Stimulated activated naive CD8-positive, alpha-beta T cell treated with anti-CD3 and anti-CD28 coated beads, Interleukin-15, amount 100 ng/mL, for 72 hours (primary cell): ENCODE data around the gene ARF5.

ENCODE experiments used
- ATAC-seq: fragments of 150-1000 bp; cut with Tn5 transposase; 2 replicates; pipeline ENCODE4 v1.10.0; 2021; ENCODE audit warnings: mild to moderate bottlenecking, moderate library complexity
- DNase-seq, 2 donors: peaks; one replicate each; pipeline ENCODE4 v3.0.0; 2021 to 2022
- H3K27ac Mint-ChIP-seq, 2 donors: one replicate each; pipeline ENCODE4 v1.8.0; 2022; ENCODE audit warnings: mild to moderate bottlenecking in 2 of 2, mixed read lengths in 2 of 2, moderate library complexity in 2 of 2
- H3K27me3 Mint-ChIP-seq: one replicate; pipeline ENCODE4 v1.8.0; 2022; ENCODE audit warnings: mixed read lengths
- H3K4me1 Mint-ChIP-seq: one replicate; pipeline ENCODE4 v1.8.0; 2022; ENCODE audit warnings: mild to moderate bottlenecking, mixed read lengths
- H3K4me3 Mint-ChIP-seq, 2 donors: one replicate each; pipeline ENCODE4 v1.8.0; 2022; ENCODE audit warnings: mild to moderate bottlenecking in 2 of 2, mixed read lengths in 2 of 2, moderate library complexity in 1 of 2
- H3K9me3 Mint-ChIP-seq, 2 donors: one replicate each; pipeline ENCODE4 v1.8.0; 2022; ENCODE audit warnings: mixed read lengths in 2 of 2

ARF5 gene

DNA sequence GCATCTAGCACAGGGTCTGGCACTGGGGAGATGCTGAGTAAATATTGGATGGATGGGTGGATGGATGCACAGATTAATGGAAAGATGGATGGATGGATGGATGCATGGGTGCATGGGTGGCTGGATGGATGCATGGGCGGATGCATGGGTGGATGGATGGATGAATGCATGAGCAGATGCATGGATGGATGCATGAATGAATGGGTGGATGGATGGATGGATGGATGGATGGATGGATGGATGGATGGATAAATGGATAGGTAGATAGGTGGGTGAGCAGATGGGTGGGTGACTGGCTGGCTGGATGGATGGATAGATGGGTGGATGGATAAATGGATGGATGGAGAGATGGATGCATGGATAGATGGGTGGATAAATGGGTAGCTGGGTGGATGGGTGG lies 24.1 kb downstream of the ARF5 start:
- DNase-seq (no peak), ATAC-seq (no peak)
- H3K27ac Mint-ChIP-seq, result peak overlapping the region in 1 of 2 donors; percentile 3
- H3K9me3 Mint-ChIP-seq, result no peaks in the 10 kb centered on the region
- H3K4me3 Mint-ChIP-seq, result no peak overlapping the region
- peaks cover 31% of the 10 kb centered on the region for H3K27me3 Mint-ChIP-seq
- no peaks in the 10 kb centered on the region for H3K4me1 Mint-ChIP-seq

- Mint-ChIP-seq H3K4me3 (no peak overlapping the region), H3K27me3 (peaks cover 76% of the 10 kb centered on the region), H3K4me1 (peaks cover 17% of the 10 kb centered on the region), H3K9me3 (no peaks in the 10 kb centered on the region), H3K27ac (no peak overlapping the region)
- ATAC-seq, result no peak
- DNase-seq, result no peak
These were observed 28.5 kb downstream of the ARF5 start for GRCh38 chr7:127616724-127617123.

DNA sequence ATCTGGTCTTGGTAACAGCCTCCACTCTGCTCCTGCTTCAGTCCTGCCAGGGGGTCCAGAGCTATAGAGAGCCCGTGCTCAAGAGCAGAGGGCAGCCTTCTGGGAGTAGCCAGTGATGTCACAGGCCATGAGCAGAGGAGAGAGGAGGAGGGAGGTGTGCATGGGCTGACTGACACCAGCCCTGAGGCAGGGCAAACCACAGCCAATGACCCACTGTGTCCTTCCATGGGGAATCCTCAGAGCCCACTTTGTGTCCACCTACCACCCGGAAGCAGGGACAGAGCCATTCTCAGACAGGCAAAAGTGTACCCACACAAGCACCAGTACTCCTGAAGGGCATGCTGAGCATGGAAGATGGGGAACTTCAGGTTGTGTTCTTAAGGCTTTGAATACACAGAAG lies 29.8 kb downstream of the ARF5 start, which contains the start of gene PAX4:
Gene PAX4 (minus strand): TSS at position 101 of the 400 bp plus-strand sequence. CDS start 2,214 bp downstream, outside the sequence.
- no peaks in the 10 kb centered on the region for H3K9me3 Mint-ChIP-seq
- peaks cover 17% of the 10 kb centered on the region for H3K4me1 Mint-ChIP-seq
- no peak within 1 kb of the TSS for H3K27ac Mint-ChIP-seq
- no peak for DNase-seq
- no peak for ATAC-seq
- H3K4me3 Mint-ChIP-seq, result no peak within 1 kb of the TSS
- peaks cover 87% of the 10 kb centered on the region for H3K27me3 Mint-ChIP-seq

GRCh38 chr7:127618775-127619174 lies 30.6 kb downstream of the ARF5 start:
- DNase-seq (no peak), ATAC-seq (no peak)
- H3K9me3 Mint-ChIP-seq, result no peaks in the 10 kb centered on the region
- peaks cover 83% of the 10 kb centered on the region for H3K27me3 Mint-ChIP-seq
- no peak overlapping the region for H3K27ac Mint-ChIP-seq
- H3K4me3 Mint-ChIP-seq, result no peak overlapping the region
- peaks cover 17% of the 10 kb centered on the region for H3K4me1 Mint-ChIP-seq

GRCh38 chr7:127619681-127620405 lies 31.6 kb downstream of the ARF5 start:
- H3K9me3 Mint-ChIP-seq, result no peaks in the 10 kb centered on the region
- H3K4me1 Mint-ChIP-seq, result peaks cover 17% of the 10 kb centered on the region
- ATAC-seq (peak; percentile 27), DNase-seq (no peak)
- H3K4me3 Mint-ChIP-seq, result no peak overlapping the region
- peaks cover 88% of the 10 kb centered on the region for H3K27me3 Mint-ChIP-seq
- no peak overlapping the region for H3K27ac Mint-ChIP-seq

DNA sequence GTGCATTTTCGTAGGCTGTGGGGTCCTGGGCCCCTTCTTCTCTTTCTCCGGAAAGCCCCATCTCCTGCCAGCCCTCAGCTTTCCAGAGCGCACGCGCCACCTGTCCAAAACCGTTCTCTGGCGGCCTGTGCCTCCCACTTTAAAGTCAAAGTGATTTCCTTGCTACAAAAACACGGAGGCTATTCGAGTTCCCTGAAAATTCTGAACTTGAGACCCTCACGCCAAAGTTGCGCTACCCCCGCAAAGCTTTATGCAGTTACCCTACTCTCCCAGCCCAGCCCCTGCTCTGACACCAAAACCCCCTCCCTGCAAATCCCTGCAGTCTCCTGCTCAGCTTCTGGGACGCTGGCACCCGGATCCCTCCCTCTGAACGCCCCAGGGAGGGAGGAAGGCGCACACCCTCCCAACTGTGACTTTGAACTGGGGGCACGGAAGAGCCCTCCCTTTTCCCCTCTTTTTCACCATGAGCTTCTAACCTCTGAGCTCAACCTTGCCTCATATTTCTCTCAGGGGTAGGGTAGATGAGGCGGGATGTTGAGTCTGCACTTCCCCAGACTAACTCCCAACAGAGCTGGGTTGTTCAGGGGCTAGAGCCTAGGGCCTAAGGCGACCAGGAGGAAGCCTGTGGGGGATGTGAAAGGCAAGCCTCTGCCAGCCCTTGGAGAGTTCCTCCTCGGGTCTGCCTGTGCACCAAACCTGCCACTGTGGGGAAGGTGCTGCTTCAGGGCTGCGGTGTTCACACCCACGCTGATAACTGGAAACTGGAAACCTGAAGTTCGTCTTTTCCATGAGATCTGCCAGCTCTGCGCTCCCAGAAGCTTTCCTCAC lies 32.4 kb downstream of the ARF5 start:
- Mint-ChIP-seq H3K4me3 (peak overlapping the region; percentile 33 to 72), H3K4me1 (peaks cover 17% of the 10 kb centered on the region), H3K9me3 (no peaks in the 10 kb centered on the region), H3K27me3 (peaks cover 86% of the 10 kb centered on the region), H3K27ac (no peak overlapping the region)
- DNase-seq (no peak), ATAC-seq (peak; percentile 48)

- Mint-ChIP-seq H3K27me3 (peaks cover 38% of the 10 kb centered on the region), H3K9me3 (no peaks in the 10 kb centered on the region), H3K4me3 (no peak overlapping the region), H3K27ac (no peak overlapping the region), H3K4me1 (peaks cover 12% of the 10 kb centered on the region)
- ATAC-seq (no peak), DNase-seq (no peak)
These were observed 37.1 kb downstream of the ARF5 start for GRCh38 chr7:127625331-127625730.

DNA sequence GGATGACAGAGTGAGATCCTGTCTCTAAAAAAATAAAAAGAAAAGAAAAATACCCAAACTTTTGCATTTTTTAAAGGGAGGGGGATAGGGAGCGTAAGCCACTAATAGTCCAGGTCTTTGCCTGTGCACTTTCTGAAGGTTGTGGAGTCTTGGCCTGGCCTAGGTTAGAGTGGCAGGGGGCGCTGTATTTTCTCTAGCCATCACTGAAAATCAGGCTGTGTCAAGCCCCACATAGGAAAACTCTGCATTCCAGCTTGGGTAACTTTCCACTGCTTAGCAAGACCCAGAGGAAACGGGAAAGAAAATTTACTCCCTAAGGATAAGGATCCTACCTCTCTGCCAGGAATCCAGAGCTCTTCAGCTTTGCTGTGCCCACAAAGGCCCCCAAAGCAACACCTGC lies 40.2 kb downstream of the ARF5 start:
- no peak overlapping the region for H3K4me3 Mint-ChIP-seq
- H3K4me1 Mint-ChIP-seq, result no peaks in the 10 kb centered on the region
- DNase-seq, result no peak
- H3K9me3 Mint-ChIP-seq, result no peaks in the 10 kb centered on the region
- no peak overlapping the region for H3K27ac Mint-ChIP-seq
- ATAC-seq, result no peak
- peaks cover 20% of the 10 kb centered on the region for H3K27me3 Mint-ChIP-seq

- peak overlapping the region in 1 of 2 donors; percentile 67 for H3K27ac Mint-ChIP-seq
- peak; percentile 86 for ATAC-seq
These were observed 41.1 kb downstream of the ARF5 start for GRCh38 chr7:127629268-127629854.

GRCh38 chr7:127632276-127632910 lies 44.2 kb downstream of the ARF5 start:
- DNase-seq (no peak), ATAC-seq (no peak)
- H3K4me3 Mint-ChIP-seq, result no peak overlapping the region
- H3K27ac Mint-ChIP-seq, result no peak overlapping the region
- H3K27me3 Mint-ChIP-seq, result peaks cover 25% of the 10 kb centered on the region
- H3K9me3 Mint-ChIP-seq, result no peaks in the 10 kb centered on the region
- peaks cover 7% of the 10 kb centered on the region for H3K4me1 Mint-ChIP-seq

More at GRCh38 chr7:127629268-127629854, 41.1 kb downstream of the ARF5 start:
- peak; percentile 45 to 46 for DNase-seq
- H3K27me3 Mint-ChIP-seq, result peaks cover 17% of the 10 kb centered on the region
- no peaks in the 10 kb centered on the region for H3K4me1 Mint-ChIP-seq
- no peaks in the 10 kb centered on the region for H3K9me3 Mint-ChIP-seq
- H3K4me3 Mint-ChIP-seq, result peak overlapping the region in 1 of 2 donors; percentile 48

DNA sequence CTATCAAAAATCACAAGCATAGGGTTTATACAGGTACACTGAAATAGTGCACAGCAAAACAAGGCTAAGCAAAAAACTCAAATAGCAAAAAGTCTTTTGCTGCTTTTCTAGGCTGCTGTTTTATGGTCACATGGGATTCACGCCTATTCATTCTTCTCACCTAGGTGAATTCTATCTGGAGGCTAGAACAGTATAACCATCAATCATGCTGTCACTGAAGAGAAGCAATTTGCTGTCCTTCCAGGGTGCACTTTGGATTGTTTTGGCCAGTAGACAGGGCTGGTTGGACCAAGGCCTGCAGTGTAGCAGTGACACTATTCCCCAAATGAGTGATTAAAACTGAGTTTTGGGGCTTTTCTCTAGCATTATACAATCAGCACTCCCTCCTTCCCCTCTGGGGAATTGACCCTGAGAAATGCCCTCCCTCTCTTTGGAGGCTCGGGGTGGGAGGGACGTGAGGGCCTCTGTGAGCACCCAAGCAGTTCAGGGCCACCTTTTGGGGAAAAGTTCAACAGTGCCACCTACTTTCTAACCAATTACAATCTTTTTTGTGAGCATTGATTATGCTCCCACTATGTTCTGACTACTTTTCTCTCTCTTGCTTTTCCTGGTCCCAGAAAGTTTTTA lies 47.6 kb downstream of the ARF5 start:
- DNase-seq, result no peak
- peaks cover 25% of the 10 kb centered on the region for H3K27me3 Mint-ChIP-seq
- no peak overlapping the region for H3K27ac Mint-ChIP-seq
- peaks cover 7% of the 10 kb centered on the region for H3K4me1 Mint-ChIP-seq
- H3K4me3 Mint-ChIP-seq, result no peak overlapping the region
- no peak for ATAC-seq
- no peaks in the 10 kb centered on the region for H3K9me3 Mint-ChIP-seq

GRCh38 chr7:127638197-127638596 lies 50.0 kb downstream of the ARF5 start:
- Mint-ChIP-seq H3K27ac (no peak overlapping the region), H3K27me3 (peaks cover 15% of the 10 kb centered on the region), H3K9me3 (no peaks in the 10 kb centered on the region), H3K4me3 (no peak overlapping the region), H3K4me1 (peaks cover 7% of the 10 kb centered on the region)
- DNase-seq (no peak), ATAC-seq (no peak)
